GM19099 (cell line): Measurements from ENCODE around the gene KIF20B.

Source experiments
- POLR2A ChIP-seq: IDR thresholded peaks from 3 replicates; pipeline ENCODE4 v1.6.1; 2011; ENCODE audit warnings: low read depth; ENCODE audit not compliant: insufficient read length; ENCODE audit errors: extremely low read depth

The KIF20B gene

GRCh38 chr10:89738551-89739209 is 37.3 kb downstream of the KIF20B start:
- no peak for TF ChIP-seq POLR2A

GRCh38 chr10:89741126-89741762 is 39.9 kb downstream of the KIF20B start:
- no peak for TF ChIP-seq POLR2A

- TF ChIP-seq POLR2A = no peak
Measured at GRCh38 chr10:89744026-89744425, 42.6 kb downstream of the KIF20B start.

DNA sequence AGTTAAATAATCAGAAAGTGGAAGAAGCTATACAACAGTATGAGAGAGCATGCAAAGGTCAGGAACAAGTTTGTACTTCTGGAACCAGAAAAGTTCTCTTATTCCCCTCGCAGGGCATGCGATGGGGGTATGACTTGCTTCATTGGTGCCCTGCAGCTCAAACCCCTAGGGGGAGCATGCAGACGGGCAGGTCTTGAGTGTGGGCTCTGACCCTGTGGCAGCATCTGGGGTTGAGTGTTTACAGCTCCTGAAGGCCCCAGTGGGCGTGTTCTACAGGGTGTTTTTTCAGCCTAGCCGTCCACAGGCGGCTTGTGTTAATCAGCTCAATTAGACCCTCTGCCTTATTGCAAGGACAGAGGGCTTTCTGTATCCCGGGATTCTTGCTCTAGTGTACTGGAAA is 44.5 kb downstream of the KIF20B start:
- no peak for TF ChIP-seq POLR2A

- no peak for TF ChIP-seq POLR2A
Measured at GRCh38 chr10:89750441-89750840, 49.1 kb downstream of the KIF20B start.

DNA sequence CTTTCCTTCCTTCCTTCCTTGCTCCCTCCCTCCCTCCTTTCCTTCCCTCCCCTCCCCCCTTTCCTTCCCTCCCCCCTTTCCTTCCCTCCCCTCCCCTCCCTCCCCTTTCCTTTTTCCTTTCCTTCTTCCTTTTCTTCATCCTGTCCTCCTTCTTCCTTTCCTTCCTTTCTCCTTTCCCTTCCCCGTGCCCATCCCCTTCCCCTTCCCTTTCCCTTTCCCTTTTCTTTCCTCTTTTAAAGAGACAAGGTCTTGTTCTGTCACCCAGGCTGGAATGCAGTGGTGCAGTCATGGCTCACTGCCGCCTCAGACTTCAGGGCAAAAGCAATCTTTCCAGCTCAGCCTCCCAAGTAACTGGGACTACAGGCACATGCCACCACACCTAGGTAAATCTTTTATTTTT is 54.0 kb downstream of the KIF20B start:
- no peak for TF ChIP-seq POLR2A

- TF ChIP-seq POLR2A = no peak
Measured at GRCh38 chr10:89759531-89759930, 58.1 kb downstream of the KIF20B start.

- TF ChIP-seq POLR2A = no peak
Measured at GRCh38 chr10:89771684-89772083, 70.3 kb downstream of the KIF20B start.

DNA sequence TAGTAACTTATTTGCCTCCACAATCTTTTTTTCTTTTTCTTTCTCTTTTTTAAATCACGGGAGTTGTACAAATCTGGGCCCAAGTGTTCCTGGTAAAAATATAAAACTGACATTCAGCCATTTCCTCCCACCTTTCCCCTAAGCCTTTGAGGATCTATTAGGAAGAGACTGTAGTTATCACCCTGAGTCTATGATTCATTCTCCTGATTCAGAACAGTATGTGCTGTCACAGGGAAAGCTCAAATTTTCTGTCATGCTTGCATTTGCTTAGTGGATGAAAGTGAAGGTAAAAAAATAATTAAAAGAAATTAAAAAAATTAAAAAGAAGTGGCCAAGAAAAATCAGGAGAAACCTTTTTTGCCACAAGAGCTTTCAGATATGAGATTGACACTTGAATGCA is 71.7 kb downstream of the KIF20B start:
- TF ChIP-seq POLR2A = no peak

DNA sequence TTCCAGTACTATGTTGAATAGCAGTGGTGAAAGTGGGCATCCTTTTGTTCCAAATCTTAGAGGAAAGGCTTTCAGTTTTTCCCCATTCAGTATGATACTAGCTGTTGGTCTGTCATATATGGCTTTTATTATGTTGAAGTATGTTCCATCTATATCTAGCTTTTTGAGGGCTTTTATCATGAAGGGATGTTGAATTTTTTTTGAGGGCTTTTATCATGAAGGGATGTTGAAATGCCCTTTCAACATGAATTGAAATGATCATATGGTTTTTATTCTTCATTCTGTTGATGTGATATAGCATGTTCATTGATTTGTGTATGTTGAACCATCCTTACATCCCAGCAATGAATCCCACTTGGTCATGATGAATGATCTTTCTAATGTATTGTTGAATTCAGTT is 75.3 kb downstream of the KIF20B start:
- no peak for TF ChIP-seq POLR2A

DNA sequence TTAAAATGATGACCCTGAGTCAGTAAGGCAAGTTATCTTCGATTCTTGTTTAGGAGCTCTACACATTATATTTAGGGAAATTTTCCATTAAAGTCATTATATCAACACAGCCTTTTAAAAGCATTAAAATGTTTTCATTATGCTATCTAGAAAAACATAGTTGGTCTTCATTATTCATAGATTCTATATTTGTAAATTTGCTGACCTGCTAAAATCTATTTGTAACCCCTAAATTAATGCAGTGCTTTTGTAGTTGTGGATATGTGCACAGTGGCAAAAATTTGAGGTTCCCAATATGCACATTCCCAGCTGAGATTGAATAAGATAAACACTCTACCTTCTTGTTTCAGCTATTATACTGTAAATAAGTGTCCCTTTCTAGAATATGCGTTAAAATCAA is 81.1 kb downstream of the KIF20B start:
- TF ChIP-seq POLR2A = no peak

GRCh38 chr10:89783406-89783805 is 82.0 kb downstream of the KIF20B start:
- TF ChIP-seq POLR2A = no peak

DNA sequence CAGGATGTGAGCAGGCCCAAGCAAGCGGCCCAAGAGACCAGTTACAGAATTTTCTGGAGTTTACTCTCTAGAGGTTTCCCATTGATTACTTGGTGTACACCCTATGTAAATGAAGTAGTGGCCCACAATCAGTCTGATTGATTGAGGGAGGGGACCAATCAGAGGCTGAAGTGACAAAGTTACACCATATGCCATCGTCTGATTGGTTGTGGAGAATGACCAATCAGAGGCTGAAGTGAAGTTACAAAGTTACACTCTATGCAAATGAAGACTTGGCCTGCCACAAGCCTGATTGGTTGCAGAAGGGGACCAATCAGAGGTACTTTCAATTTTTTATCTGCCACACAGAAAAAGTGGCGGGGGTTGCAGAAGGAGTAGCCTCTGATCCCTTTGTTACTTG is 83.7 kb downstream of the KIF20B start:
- TF ChIP-seq POLR2A = no peak

- TF ChIP-seq POLR2A = no peak
Measured at GRCh38 chr10:89789188-89789877, 87.9 kb downstream of the KIF20B start.

GRCh38 chr10:89792187-89792586 is 90.8 kb downstream of the KIF20B start:
- no peak for TF ChIP-seq POLR2A

- TF ChIP-seq POLR2A = no peak
Measured at GRCh38 chr10:89793649-89794254, 92.4 kb downstream of the KIF20B start.
